ENCODE measurements around the gene FBXO22. TPM values are rescaled to one million over a fixed set of nuclear protein-coding genes. Genes with fewer than 3 reads are reported as not detected.
"Not testable (repeated sequence)": the region's sequence is repeated elsewhere in the genome, so short reads cannot be mapped to it uniquely, and the experiment has no call there.

Gene FBXO22
- polyA plus RNA-seq, 4 donors = 11.6 to 24.0 (median 18.6) TPM

- no peak overlapping the region for H3K4me3 ChIP-seq (ENCODE audit: low read depth in 1 of 3, low read length in 3 of 3)
Measured at GRCh38 chr15:75900577-75900976, 3.1 kb upstream of the FBXO22 start.

GRCh38 chr15:75902129-75902557 lies 1.5 kb upstream of the FBXO22 start:
- DNase-seq (peak in 1 of 2 donors; percentile 15), FAIRE-seq (no peak)
- Histone ChIP-seq H3K36me3 (ENCODE audit: control insufficient read depth in 3 of 3, insufficient read depth in 2 of 3, low read depth in 1 of 3, low read length in 3 of 3) (peaks cover 0 to 6% (median 4%) of the 10 kb centered on the region in 3 donors), H3K4me3 (ENCODE audit: low read depth in 1 of 3, low read length in 3 of 3) (no peak overlapping the region), H3K9me3 (ENCODE audit: control insufficient read depth in 2 of 2, insufficient read depth in 1 of 2, low read depth in 1 of 2, low read length in 1 of 2) (no peaks in the 10 kb centered on the region), H3K4me1 (ENCODE audit: control insufficient read depth in 3 of 3, insufficient read depth in 2 of 3, low read depth in 1 of 3, low read length in 2 of 3) (no peaks in the 10 kb centered on the region), H3K27ac (ENCODE audit: low read depth in 1 of 3, low read length in 2 of 3) (no peak overlapping the region), H3K27me3 (ENCODE audit: control insufficient read depth in 3 of 3, insufficient read depth in 3 of 3, low read length in 3 of 3) (no peaks in the 10 kb centered on the region)
- 61 to 78% (median 71%) methylated on average over 8 of the region's 8 CpGs for WGBS, 3 donors

More at GRCh38 chr15:75900577-75900976, 3.1 kb upstream of the FBXO22 start:
- Histone ChIP-seq H3K4me1 (ENCODE audit: control insufficient read depth in 3 of 3, insufficient read depth in 2 of 3, low read depth in 1 of 3, low read length in 2 of 3) (no peaks in the 10 kb centered on the region), H3K36me3 (ENCODE audit: control insufficient read depth in 3 of 3, insufficient read depth in 2 of 3, low read depth in 1 of 3, low read length in 3 of 3) (peaks cover 0 to 4% (median 2%) of the 10 kb centered on the region in 3 donors), H3K27ac (ENCODE audit: low read depth in 1 of 3, low read length in 2 of 3) (no peak overlapping the region), H3K9me3 (ENCODE audit: control insufficient read depth in 2 of 2, insufficient read depth in 1 of 2, low read depth in 1 of 2, low read length in 1 of 2) (no peaks in the 10 kb centered on the region), H3K27me3 (ENCODE audit: control insufficient read depth in 3 of 3, insufficient read depth in 3 of 3, low read length in 3 of 3) (no peaks in the 10 kb centered on the region)
- DNase-seq = peak in 1 of 2 donors; percentile 2
- FAIRE-seq = no peak

GRCh38 chr15:75905231-75905630 lies 1.6 kb downstream of the FBXO22 start:
- FAIRE-seq = no peak
- H3K4me3 ChIP-seq (ENCODE audit: low read depth in 1 of 3, low read length in 3 of 3) = no peak overlapping the region
- H3K36me3 ChIP-seq (ENCODE audit: control insufficient read depth in 3 of 3, insufficient read depth in 2 of 3, low read depth in 1 of 3, low read length in 3 of 3) = peaks cover 0 to 10% (median 7%) of the 10 kb centered on the region in 3 donors
- WGBS, 3 donors = 64 to 78% (median 76%) methylated on average over 5 of the region's 5 CpGs
- H3K9me3 ChIP-seq (ENCODE audit: control insufficient read depth in 2 of 2, insufficient read depth in 1 of 2, low read depth in 1 of 2, low read length in 1 of 2) = no peaks in the 10 kb centered on the region
- no peaks in the 10 kb centered on the region for H3K4me1 ChIP-seq (ENCODE audit: control insufficient read depth in 3 of 3, insufficient read depth in 2 of 3, low read depth in 1 of 3, low read length in 2 of 3)
- no peak overlapping the region for H3K27ac ChIP-seq (ENCODE audit: low read depth in 1 of 3, low read length in 2 of 3)
- no peak for DNase-seq
- H3K27me3 ChIP-seq (ENCODE audit: control insufficient read depth in 3 of 3, insufficient read depth in 3 of 3, low read length in 3 of 3) = no peaks in the 10 kb centered on the region

GRCh38 chr15:75910355-75910754 lies 6.7 kb downstream of the FBXO22 start:
- FAIRE-seq; H3K27me3 ChIP-seq (ENCODE audit: control insufficient read depth in 3 of 3, insufficient read depth in 3 of 3, low read length in 3 of 3); H3K27ac ChIP-seq (ENCODE audit: low read depth in 1 of 3, low read length in 2 of 3); H3K9me3 ChIP-seq (ENCODE audit: control insufficient read depth in 2 of 2, insufficient read depth in 1 of 2, low read depth in 1 of 2, low read length in 1 of 2); H3K4me3 ChIP-seq (ENCODE audit: low read depth in 1 of 3, low read length in 3 of 3); DNase-seq; H3K4me1 ChIP-seq (ENCODE audit: control insufficient read depth in 3 of 3, insufficient read depth in 2 of 3, low read depth in 1 of 3, low read length in 2 of 3): not testable (repeated sequence)
- peaks cover 3 to 10% (median 5%) of the 10 kb centered on the region in 3 donors for H3K36me3 ChIP-seq (ENCODE audit: control insufficient read depth in 3 of 3, insufficient read depth in 2 of 3, low read depth in 1 of 3, low read length in 3 of 3)
- WGBS, 3 donors = 90 to 96% (median 93%) methylated on average over 3 of the region's 3 CpGs

GRCh38 chr15:75916978-75917377 lies 13.3 kb downstream of the FBXO22 start:
- peaks cover 3 to 9% (median 5%) of the 10 kb centered on the region in 3 donors for H3K36me3 ChIP-seq (ENCODE audit: control insufficient read depth in 3 of 3, insufficient read depth in 2 of 3, low read depth in 1 of 3, low read length in 3 of 3)
- DNase-seq = peak in 1 of 2 donors; percentile 10
- FAIRE-seq = no peak
- no peak overlapping the region for H3K27ac ChIP-seq (ENCODE audit: low read depth in 1 of 3, low read length in 2 of 3)
- no peak overlapping the region for H3K4me3 ChIP-seq (ENCODE audit: low read depth in 1 of 3, low read length in 3 of 3)
- H3K4me1 ChIP-seq (ENCODE audit: control insufficient read depth in 3 of 3, insufficient read depth in 2 of 3, low read depth in 1 of 3, low read length in 2 of 3) = peaks cover 0 to 9% (median 0%) of the 10 kb centered on the region in 3 donors
- H3K27me3 ChIP-seq (ENCODE audit: control insufficient read depth in 3 of 3, insufficient read depth in 3 of 3, low read length in 3 of 3) = no peaks in the 10 kb centered on the region
- H3K9me3 ChIP-seq (ENCODE audit: control insufficient read depth in 2 of 2, insufficient read depth in 1 of 2, low read depth in 1 of 2, low read length in 1 of 2) = no peaks in the 10 kb centered on the region
- WGBS, 3 donors = 76 to 87% (median 78%) methylated on average over 1 of the region's 1 CpG

GRCh38 chr15:75918135-75918534 lies 14.5 kb downstream of the FBXO22 start:
- Histone ChIP-seq H3K36me3 (ENCODE audit: control insufficient read depth in 3 of 3, insufficient read depth in 2 of 3, low read depth in 1 of 3, low read length in 3 of 3) (peaks cover 3 to 9% (median 5%) of the 10 kb centered on the region in 3 donors), H3K4me3 (ENCODE audit: low read depth in 1 of 3, low read length in 3 of 3) (no peak overlapping the region), H3K9me3 (ENCODE audit: control insufficient read depth in 2 of 2, insufficient read depth in 1 of 2, low read depth in 1 of 2, low read length in 1 of 2) (no peaks in the 10 kb centered on the region), H3K27ac (ENCODE audit: low read depth in 1 of 3, low read length in 2 of 3) (no peak overlapping the region), H3K4me1 (ENCODE audit: control insufficient read depth in 3 of 3, insufficient read depth in 2 of 3, low read depth in 1 of 3, low read length in 2 of 3) (peaks cover 0 to 17% (median 5%) of the 10 kb centered on the region in 3 donors), H3K27me3 (ENCODE audit: control insufficient read depth in 3 of 3, insufficient read depth in 3 of 3, low read length in 3 of 3) (no peaks in the 10 kb centered on the region)
- WGBS, 3 donors = 94 to 100% (median 94%) methylated on average over 1 of the region's 1 CpG
- FAIRE-seq (no peak), DNase-seq (no peak)

GRCh38 chr15:75920079-75920478 lies 16.4 kb downstream of the FBXO22 start:
- FAIRE-seq (no peak), DNase-seq (peak in 1 of 2 donors; percentile 18)
- no peaks in the 10 kb centered on the region for H3K9me3 ChIP-seq (ENCODE audit: control insufficient read depth in 2 of 2, insufficient read depth in 1 of 2, low read depth in 1 of 2, low read length in 1 of 2)
- H3K4me1 ChIP-seq (ENCODE audit: control insufficient read depth in 3 of 3, insufficient read depth in 2 of 3, low read depth in 1 of 3, low read length in 2 of 3) = peaks cover 0 to 17% (median 5%) of the 10 kb centered on the region in 3 donors
- H3K4me3 ChIP-seq (ENCODE audit: low read depth in 1 of 3, low read length in 3 of 3) = no peak overlapping the region
- H3K27ac ChIP-seq (ENCODE audit: low read depth in 1 of 3, low read length in 2 of 3) = no peak overlapping the region
- no peaks in the 10 kb centered on the region for H3K27me3 ChIP-seq (ENCODE audit: control insufficient read depth in 3 of 3, insufficient read depth in 3 of 3, low read length in 3 of 3)
- 93 to 96% (median 95%) methylated on average over 1 of the region's 1 CpG for WGBS, 3 donors
- peaks cover 0 to 13% (median 2%) of the 10 kb centered on the region in 3 donors for H3K36me3 ChIP-seq (ENCODE audit: control insufficient read depth in 3 of 3, insufficient read depth in 2 of 3, low read depth in 1 of 3, low read length in 3 of 3)

GRCh38 chr15:75921732-75922703 lies 18.3 kb downstream of the FBXO22 start:
- peaks cover 0 to 15% (median 2%) of the 10 kb centered on the region in 3 donors for H3K36me3 ChIP-seq (ENCODE audit: control insufficient read depth in 3 of 3, insufficient read depth in 2 of 3, low read depth in 1 of 3, low read length in 3 of 3)
- FAIRE-seq (no peak), DNase-seq (peak; percentile 82 to 85)
- no peaks in the 10 kb centered on the region for H3K27me3 ChIP-seq (ENCODE audit: control insufficient read depth in 3 of 3, insufficient read depth in 3 of 3, low read length in 3 of 3)
- H3K27ac ChIP-seq (ENCODE audit: low read depth in 1 of 3, low read length in 2 of 3) = peak overlapping the region; percentile 24 to 65 (median 52)
- H3K4me3 ChIP-seq (ENCODE audit: low read depth in 1 of 3, low read length in 3 of 3) = no peak overlapping the region
- H3K4me1 ChIP-seq (ENCODE audit: control insufficient read depth in 3 of 3, insufficient read depth in 2 of 3, low read depth in 1 of 3, low read length in 2 of 3) = peaks cover 0 to 17% (median 5%) of the 10 kb centered on the region in 3 donors
- H3K9me3 ChIP-seq (ENCODE audit: control insufficient read depth in 2 of 2, insufficient read depth in 1 of 2, low read depth in 1 of 2, low read length in 1 of 2) = no peaks in the 10 kb centered on the region
- 36 to 56% (median 41%) methylated on average over 9 of the region's 9 CpGs for WGBS, 3 donors
